IPS-NIHi7 (cell line): ENCODE measurements around the gene IL6R.
"Not testable (repeated sequence)": the region's sequence is repeated elsewhere in the genome, so short reads cannot be mapped to it uniquely, and the experiment has no call there.

Source experiments
- DNase-seq: peaks from one replicate; pipeline ENCODE4 v3.0.0; 2012; ENCODE audit warnings: mixed read lengths; ENCODE audit errors: extremely low spot score

The IL6R gene

DNA sequence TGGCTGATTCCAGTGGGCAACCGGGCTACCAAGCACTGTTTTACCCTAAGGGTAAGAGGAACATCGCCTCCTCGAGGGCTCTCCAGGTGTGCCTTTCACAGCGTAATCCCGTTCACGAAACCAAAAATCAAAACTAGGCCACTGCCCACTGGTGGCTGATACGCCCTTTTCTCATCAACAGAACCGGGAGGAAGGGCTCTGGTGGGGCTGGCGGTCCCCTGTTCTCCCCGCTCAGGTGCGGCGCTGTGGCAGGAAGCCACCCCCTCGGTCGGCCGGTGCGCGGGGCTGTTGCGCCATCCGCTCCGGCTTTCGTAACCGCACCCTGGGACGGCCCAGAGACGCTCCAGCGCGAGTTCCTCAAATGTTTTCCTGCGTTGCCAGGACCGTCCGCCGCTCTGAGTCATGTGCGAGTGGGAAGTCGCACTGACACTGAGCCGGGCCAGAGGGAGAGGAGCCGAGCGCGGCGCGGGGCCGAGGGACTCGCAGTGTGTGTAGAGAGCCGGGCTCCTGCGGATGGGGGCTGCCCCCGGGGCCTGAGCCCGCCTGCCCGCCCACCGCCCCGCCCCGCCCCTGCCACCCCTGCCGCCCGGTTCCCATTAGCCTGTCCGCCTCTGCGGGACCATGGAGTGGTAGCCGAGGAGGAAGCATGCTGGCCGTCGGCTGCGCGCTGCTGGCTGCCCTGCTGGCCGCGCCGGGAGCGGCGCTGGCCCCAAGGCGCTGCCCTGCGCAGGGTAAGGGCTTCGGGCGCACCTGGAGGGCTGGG is at the start of gene IL6R:
TSS of gene IL6R (plus strand) at position 360 of the 763 bp plus-strand sequence. CDS start at position 647, 287 bp downstream.
- DNase-seq, result peak; percentile 81

DNA sequence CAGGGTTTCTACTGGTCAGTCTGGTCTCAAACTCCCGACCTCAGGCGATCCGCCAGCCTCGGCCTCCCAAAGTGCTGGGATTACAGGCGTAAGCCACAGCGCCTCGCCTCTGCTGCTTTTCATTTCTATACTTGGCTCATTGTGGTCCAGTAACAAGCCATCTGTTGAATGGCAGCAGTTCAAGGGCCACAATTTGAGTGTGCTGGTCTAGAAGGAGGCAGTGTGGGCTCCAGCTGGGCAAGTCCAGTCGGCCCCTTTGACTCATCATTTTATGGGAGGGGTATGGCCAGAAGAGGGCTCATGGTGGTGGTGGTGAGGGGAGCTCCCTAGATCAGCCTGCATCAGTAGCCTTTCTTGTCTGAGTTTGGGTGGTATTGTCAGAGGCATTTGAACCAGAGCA is 46.6 kb upstream of the IL6R start:
- DNase-seq, result no peak

DNA sequence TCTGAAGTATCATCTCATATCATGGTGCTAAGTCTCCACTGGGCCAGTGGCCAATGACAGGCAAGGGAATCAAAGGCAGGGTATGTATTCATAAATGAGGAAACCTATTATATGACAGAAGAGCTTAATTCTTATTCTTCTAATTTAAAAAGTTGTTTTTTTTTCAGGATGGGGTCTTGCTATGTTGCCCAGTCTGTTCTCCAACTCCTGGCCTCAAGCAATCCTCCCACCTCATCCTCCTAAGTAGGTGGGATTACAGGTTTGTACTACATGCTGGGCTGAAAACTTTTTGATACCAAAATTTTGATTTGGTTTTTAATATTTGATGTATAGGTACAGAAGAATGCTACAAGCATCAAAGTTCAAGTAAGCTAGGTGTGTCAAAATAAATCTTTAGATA is 44.9 kb upstream of the IL6R start:
- DNase-seq, result no peak

DNA sequence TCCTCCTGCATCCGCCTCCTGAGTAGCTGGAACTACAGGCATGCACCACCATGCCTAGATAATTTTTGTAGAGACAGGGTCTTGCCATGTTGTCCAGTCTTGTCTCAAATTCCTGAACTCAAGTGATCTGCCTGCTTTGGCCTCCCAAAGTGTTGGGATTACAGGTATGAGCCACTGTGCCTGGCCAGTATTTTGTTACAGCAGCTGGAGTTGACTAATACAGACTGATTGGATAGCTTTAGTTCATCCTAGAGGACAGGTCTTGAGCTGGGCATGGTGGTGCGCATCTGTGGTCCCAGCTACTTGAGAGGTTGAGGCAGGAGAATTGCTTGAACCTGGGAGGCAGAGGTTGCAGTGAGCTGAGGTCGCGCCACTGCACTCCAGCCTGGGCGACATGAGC is 44.3 kb upstream of the IL6R start:
- DNase-seq, result not testable (repeated sequence)

DNA sequence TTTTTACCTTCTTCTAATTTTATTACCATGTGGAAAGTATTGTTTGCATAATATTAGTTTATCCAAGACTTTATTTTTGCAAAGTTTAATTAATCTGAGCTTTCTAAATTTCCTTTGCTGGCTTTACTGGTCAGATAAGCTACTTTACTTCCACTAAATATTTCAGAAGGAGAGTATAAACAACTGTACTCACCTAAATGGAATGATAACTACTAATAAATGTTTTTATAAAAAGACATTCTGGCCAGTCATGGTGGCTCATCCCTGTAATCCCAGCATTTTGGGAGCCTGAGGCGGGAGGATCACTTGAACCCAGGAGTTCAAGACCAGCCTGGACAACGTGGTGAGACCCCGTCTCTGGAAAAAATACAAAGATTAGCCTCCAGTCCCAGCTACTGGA is 43.8 kb upstream of the IL6R start:
- no peak for DNase-seq

DNA sequence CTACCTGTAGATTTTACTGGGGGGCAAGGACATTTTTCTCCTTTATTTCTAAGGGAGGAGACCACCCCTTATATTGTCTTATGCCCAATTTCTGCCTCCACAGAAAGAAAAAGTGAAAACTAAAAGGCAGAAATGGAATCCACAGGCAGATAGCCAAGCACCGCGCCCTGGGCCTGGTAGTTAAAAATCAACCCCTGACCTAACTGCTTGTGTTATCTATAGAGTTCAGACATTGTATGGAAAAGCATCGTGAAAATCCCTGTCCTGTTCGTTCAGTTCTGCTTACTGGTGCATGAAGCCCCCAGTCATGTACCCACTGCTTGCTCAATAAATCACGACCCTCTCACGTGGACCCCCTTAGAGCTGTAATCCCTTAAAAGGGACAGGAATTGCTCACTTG is 33.7 kb upstream of the IL6R start:
- DNase-seq, result no peak

DNA sequence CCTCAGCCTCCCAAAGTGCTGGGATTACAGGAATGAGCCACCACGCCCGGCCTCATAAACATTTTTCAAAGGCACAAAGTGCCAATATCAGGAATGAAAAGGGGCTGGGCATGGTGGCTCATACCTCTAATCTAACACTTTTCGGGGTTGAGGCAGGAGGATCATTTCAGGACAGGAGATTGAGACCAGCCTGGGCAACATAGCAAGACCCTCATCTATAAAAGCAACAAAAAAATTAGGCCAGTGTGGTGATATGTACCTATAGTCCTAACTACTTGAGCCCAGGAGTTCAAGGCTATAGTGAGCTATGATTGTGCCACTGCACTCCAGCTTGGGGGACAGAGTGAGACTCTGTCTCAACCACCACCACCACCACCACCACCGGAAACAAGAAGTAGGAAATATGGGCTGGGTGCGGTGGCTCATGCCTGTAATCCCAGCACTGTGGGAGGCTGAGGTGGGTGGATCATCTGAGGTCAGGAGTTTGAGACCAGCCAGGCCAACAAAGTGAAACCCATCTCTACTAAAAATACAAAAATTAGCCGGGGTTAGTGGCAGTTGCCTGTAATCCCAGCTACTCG is 31.3 kb upstream of the IL6R start:
- not testable (repeated sequence) for DNase-seq

DNA sequence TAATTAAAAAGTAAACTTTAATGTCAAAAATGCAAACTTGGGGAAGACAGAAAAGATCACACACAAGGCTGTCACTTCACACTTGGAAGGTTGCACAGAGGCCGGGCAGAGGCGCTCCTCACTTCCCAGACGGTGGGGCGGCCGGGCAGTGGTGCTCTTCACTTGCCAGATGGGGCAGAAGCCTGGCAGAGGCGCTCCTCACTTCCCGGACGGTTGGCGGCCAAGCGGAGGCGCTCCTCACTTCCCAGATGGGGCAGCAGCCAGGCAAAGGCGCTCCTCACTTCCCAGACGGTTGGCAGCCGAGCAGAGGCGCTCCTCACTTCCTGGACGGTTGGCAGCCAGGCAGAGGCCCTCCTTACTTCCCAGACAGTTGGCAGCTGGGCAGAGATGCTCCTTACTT is 25.8 kb upstream of the IL6R start:
- no peak for DNase-seq

DNA sequence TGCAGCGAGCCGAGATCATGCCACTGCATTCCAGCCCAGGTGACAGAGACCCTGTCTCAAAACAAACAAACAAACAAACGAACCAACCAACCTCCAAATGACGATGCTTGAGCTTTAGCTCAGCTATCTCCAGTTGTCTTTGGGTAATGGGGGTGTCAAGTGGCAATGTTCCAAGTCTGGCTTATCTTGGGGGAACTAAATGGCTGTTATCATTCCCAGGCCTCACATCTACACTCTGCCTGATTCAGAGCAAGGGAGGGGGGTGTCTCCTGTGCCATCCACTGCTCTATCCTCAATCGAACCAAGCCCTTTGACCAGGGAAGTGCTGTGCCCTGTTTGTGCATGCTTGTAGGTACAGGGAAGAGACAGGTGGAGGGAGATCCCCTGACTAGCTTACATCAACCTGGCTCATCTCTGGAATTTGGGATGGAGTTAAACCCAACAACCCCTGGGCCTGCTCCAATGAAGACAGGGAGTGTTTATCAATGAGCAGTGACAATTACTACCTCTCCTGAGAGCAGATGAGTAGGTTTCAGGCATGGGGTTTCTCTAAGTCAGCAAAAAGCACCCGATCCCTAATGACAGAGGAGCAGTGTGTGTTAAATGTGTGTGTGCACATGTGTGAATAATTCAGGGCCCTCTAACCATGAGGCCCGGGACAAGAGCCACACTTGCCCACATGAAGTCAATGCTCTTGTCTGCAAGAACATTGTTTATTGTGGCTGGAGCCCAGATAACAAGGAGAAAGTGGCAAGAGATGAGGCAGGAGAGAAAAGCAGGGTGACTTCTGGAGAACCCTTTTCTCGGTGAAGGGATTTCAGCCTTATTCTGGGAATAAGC is 20.3 kb upstream of the IL6R start:
- no peak for DNase-seq

DNA sequence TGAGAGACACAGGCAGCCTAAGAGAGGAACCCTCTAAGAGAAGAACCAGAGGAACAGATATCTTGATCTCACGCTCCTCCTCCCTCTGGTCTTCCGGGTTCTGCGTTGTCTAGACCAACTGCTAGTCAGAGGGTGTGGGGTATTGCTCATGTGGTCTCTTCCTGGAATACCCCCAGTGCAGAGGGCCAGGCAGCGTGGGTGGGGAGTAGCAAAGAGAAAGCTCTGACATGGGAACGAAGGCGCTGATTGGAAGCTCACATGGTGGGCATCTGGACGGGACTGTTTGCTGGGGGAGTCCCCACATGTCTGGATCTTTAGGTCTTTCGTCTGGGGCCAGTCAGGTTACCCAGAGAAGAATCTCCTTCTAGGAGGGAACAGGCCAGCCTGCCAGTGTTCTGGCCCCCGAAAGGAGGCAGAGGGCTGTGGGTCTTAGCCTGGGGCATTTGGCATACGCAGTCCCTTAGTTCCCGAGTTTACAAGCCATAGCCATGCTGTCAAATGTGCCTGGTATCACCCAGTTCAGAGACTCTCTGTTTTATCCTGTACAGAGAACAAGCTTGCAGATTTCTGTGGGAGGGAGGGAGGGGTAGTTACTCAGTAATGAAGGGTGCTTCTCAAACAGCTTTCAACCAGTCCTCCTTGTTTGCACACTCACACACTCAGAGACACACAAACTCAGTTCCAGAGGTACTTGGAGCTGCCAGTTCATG is 18.3 kb upstream of the IL6R start:
- no peak for DNase-seq

DNA sequence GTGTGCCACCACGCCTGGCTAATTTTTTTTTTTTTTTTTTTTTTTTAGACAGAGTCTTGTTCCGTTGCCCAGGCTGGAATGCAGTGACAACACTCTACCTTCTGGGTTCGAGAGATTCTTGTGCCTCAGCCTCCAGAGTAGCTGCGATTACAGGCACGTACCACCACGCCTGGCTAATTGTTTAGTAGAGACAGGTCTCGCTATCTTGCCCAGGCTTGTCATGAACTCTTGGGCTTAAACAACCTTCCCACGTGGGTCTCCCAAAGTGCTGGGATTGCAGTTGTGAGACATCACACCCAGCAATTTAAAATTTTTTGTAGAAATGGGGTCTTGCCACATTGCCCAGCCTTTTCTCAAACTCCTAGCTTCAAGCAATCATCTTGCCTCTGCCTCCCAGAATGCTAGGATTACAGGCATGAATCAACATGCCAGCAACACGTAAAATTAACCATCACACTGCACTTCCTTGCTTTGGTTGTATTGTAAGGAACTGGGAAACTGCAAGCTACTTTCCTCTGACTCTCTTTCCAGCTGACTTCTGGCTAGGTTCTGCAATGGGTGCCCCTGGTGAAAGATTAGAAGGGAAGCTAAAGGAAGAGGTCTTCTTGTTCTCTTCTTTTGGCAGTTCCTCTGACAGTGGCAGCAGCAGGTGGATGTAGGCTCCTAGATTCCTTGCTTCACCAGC is 13.9 kb upstream of the IL6R start:
- DNase-seq, result no peak

DNA sequence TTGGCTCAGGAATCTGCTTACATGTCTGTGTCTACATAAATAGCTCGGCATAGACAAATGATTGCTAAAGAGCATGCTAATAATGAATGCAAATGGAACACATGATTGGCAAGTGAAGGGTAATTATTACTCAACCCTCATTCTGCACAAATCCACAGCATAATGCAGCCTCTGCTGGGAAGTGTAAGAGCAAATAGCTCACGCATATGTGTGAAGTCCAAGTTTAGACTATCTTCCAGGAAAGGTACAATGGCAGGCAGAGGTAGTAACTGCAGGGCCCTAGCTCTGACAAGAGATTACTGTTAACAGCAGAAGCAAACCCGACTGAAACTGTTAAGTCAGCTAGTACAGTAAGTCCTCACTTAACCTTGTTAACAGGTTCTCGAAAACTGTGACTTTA is 7.0 kb upstream of the IL6R start:
- DNase-seq, result no peak

DNA sequence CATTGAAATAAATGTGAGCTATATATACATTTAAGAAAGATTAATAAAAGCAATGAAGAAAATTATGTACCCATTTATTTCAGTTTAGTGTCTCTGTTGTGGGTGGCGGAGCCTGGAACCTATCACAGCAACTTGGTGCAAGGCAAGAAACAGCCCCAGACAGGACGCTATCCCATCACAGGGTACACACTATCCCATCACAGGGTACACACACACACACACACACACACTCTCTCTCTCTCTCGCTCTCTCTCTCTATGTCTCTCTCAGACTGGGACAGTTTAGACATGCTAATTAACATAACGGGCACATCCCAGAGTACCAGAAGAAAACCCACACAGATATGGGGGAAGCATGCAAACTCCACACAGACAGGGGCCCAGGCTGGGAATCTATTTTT is 6.5 kb upstream of the IL6R start:
- DNase-seq, result no peak

DNA sequence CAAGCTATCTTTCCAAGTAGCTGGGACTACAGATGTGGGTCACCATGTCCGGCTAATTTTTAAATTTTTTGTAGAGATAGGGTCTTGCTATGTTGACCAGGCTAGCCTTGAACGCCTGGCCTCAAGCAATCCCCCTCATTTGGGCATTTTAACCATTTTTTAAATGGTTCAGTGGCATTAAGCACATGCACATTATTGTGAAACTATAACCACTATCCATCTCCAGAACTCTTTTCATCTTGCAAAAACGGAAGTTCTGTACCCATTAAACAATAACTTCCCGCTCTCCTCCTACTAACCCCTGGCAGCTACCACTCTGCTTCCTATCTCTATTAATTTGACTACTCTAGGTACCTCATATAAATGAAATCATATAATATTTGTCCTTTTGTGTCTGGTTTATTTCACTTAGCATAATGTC is 4.8 kb upstream of the IL6R start:
- DNase-seq, result no peak

DNA sequence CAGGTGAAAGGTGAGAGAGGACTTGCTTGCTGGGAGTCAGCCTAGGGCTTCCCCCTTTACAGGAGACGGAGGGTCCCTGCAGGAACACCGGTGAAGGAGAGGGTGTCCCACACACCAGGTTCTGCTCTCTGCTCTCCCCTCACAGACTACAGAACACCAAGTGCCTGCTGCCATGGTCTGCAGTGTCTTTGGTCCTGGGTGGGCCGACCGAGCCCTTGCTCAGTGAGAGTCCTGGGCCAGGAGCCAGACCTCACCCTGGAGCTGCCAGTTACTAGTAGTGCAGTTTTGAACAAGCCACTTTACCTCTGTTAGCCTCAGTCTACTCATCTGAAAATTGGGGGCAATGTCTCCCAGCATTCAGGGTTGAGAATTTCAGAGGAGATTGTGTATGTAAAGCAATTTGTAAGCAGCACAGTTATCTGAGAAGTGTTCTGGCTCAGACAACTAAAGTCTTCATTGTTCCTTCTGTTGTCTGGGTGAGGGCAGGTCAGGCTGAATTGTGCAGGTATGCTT is 2.7 kb upstream of the IL6R start:
- DNase-seq, result no peak

DNA sequence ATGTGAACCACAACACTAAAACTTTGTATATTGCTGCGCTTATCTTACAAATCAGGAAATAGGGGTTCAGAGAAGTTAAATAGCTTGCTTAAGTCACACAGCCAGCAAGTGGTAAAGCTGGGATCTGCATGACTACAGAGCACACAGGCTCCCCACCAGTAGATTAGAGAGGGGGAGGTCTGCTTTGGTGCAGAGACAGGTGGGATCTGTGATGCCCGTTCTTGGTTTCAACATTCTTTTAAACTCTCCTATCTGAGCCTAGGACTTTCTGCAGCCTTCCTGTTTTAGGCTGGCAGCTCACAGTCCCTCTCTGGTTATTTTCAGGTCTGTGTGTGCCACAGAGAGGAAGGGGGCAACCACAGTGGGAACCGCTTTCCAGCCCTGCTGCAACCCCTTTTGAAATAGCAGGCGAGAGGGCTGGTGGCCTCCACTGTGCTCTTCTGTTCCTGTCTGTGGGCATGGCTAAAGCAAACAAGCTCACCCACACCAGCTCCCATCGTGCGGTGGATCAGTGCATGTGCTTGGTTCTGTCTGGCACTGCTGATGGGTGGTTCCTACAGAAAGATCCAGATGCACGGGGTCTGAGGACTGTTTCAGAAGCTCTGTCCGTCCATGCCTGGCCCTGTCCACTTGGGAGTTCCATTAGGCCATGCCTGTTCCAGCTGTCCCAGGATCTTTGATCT is 1.7 kb upstream of the IL6R start:
- no peak for DNase-seq

DNA sequence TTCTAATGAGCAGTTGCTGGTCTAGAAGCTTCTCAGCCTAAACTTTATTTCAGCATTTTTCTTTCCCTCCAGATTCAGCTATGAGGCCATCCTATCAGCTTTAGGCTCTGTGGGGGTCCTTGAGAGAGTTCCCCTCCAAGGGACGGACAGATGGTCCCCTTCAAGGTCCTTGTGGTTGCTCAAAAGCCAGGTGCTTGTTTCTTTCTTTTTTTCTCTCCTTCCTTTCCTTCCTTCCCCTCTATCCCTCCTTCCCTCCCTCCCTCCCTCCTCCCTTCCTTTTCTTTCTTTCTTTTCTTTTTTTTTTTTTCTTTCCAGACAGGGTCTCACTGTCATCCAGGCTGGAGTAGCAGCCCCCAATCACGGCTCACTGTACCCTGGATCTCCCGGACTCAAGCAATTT is 1.2 kb upstream of the IL6R start:
- no peak for DNase-seq

DNA sequence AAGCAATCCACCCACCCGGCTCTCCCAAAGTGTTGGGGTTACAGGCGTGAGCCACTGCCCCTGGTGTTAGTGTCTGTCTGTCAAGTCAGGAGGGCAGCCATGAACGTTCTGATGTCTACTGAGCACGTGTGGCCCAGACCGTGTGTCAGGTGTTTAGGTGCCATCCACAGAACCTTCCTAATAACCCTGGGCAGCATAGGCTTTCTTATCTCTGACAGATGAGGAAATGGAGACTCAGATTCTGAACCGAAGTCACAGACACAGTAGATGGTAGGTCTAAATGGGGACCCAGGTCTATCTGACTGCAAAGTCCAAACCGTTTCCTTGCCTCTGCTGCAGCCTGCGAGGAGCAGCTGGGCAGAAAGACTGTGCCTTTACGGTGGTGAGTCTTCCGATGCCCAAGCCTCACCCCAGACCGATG is 622 bp upstream of the IL6R start:
- DNase-seq, result no peak

DNA sequence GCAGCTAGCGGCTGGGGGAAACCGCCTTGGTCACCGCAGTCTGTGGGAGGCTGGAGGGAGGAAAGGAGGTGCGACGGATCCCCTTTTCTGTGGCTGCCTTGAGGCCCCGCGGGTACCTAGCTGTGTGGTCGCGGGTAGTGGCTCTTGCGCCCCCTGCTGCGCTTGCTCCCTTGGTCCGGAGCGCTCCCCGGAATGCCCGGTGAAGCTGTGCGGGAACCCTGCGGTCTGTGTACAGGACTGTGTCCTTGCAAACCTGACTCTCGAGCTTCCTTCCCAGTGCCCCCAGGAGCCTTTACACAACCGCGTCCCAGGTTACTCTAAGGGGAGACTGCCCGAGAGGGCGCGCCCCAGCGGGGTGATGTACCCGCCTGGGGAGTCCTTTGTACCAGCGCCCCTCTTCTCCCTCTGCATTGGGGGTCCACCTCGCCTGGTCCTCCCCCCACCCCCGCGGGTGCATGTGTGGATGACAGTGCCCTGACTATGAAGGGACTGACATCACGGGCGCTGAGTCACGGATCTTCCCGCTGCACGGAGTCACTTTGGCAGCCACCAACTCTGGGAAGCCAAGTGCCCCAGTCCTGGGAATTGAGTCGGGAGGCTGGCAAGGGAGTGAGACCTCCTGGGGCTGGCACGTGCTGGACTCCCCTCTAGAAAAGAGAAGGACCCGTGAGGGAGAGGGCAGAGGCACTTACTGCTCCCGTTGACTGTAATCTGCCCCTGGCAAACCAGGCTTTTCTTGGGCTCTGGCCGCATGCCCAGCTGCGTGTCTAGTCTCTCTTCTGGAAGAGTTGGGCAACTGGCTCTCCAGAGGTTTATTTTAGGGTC is 816 bp downstream of the IL6R start:
- no peak for DNase-seq

DNA sequence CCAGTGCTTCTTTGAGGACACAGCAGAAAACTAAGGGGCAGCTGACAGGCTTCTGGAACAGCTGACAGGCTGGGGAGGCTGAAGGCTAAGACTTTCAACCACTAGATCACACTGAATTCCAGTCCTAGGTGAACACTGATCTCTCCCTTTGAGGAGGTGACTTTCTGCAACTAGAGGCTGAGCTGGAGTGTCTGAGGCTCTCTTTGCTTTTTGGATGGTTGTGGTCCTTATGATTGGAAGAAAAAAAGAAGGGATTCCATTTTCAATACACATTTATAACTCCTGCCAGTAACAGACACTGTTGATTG is 1.4 kb downstream of the IL6R start:
- DNase-seq, result no peak
